Islet precursor cell (in vitro differentiated cells): ENCODE data around the gene KIFAP3.
A peak's percentile ranks its signal among the peaks of the same experiment; 100 is the strongest.
"Not testable (repeated sequence)": the region's sequence is repeated elsewhere in the genome, so short reads cannot be mapped to it uniquely, and the experiment has no call there.

Source experiments
- DNase-seq: peaks from one replicate; pipeline ENCODE4 v3.0.0-alpha.2; 2018

KIFAP3 gene

DNA sequence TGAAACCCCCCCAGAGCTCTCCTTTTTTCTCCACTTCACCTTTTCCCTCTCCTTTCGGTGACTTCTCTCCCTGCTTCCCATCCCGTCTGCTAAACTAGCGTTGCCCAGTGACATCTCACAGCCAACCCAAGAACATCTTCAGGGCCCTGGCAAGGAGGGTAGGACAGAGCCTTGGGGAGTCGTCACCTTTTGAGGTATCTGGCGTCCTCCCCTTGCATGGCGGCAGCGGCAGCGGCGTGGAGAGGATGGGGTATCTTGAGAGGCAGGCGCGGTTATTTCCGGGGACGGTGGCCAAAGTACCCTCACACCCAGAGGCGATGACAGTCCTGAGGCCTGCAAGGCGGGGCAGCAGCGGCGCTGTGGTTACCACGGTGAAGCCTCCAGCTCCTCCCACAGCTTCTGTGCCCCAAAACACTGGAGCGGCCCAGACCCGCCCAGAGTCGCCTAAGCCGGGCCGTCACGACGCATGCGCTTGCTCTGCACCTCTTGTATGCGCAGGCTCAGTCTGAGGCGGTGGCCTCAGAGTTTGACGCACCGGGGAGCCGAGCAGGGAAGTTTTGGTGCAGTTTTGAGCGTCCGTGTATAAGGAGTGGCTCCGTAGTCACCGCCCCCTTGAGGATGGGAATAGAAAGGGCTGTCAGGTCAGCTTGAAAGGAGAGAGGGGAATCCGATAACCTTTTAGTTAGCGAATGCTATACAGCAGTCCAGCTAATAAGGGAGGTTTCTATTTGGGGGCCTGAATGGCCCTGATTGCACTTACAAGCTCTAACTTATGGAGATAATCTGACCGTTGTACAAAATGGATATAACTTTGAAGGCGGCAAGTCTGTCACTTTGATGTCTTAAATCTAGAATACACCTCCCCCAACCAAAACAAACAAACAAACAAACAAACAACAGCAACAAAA is at the start of gene KIFAP3:
TSS of gene KIFAP3 (minus strand) at position 446 of the 908 bp plus-strand sequence. CDS start at position 218, 228 bp downstream.
- DNase-seq, result peak; percentile 100

DNA sequence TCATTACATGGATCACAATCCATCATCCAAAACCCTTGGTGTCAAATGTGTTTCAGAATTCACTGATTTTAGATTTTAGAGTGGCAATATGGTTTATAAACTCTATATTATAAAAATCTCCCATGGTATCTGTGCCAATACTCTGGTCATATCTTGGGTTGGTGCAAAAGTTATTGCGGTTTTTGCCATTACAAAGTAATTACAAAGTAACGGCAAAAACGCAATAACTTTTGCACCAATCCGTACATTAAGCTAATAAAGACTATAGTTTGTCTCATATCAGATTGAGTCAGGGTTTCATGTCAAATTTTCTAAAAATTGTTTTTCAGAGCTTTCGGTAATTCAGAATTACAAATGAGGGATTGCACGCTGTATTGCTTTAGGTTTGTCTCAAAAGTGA is 47.9 kb upstream of the KIFAP3 start:
- DNase-seq, result no peak

DNA sequence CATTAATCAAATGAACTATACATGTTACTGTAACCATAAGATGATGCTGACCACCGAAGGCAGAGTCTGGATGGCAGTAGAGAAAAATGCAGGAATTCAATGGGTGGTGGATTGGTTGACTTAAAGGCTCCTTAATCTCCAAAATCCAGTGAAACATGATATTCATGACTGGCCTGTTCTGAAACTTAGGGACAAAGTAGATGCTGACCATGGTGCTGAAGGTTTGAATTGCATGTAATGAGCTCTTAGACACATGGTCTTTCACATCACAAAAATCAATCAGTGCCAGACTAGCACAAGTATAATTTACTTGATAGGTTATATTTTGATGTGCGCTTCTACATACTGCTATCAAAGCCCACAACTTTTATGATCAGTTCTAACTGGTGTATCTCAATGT is 40.4 kb upstream of the KIFAP3 start:
- DNase-seq, result no peak

DNA sequence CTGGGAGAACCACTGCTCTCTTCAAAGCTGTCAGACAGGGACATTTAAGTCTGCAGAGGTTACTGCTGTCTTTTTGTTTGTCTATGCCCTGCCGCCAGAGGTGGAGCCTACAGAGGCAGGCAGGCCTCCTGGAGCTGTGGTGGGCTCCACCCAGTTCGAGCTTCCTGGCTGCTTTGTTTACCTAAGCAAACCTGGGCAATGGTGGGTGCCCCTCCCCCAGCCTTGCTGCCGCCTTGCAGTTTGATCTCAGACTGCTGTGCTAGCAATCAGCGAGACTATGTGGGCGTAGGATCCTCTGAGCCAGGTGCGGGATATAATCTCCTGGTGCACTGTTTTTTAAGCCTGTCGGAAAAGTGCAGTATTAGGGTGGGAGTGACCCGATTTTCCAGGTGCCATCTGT is 38.6 kb upstream of the KIFAP3 start:
- not testable (repeated sequence) for DNase-seq

DNA sequence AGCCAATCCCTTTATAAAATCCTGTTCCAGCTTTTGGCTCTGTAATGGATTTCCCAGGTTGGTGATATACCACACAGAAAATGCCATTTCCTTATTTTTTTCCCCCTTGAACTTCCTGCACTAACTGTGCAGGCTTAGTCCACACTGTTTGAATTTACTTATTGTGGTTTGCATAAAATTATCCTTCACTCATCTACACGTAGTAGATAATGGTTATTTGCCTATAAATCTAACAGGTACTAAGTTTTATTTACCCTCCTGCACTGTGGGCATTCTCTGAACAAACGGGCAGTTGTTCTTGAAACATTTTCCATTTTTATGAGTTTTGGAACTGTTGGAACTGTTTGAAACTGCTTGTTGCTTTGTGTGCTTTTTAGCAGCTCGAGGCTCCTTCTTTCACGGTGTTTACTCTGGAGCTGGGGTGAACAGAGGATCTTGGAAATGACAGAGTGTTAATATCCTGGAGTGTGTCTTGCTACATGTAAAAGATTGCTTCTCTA is 23.0 kb upstream of the KIFAP3 start:
- DNase-seq, result no peak

DNA sequence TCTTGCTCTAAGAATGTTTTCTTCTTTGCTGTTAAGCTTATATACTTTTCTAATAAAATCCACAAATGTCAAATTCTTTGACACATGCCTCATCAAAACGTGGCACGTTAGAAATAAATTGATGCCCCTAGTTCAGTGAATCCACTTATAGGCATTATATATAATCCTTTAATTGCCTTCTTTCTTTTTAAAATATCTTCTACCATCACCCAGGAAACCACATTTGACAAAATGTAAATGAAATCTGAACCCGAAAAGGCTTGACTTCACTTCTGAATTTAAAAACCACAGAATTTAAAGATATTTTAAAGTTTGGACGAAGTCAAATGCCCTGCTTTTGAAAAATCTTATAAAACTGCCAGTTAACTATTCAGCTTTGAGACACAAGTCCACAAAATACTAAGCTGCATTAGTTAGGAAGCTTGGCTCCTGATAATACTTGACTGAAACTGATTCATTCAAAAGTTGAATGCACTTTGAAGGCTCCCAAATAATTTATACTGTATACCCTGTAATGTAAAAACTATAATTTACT is 22.4 kb upstream of the KIFAP3 start:
- DNase-seq, result no peak

DNA sequence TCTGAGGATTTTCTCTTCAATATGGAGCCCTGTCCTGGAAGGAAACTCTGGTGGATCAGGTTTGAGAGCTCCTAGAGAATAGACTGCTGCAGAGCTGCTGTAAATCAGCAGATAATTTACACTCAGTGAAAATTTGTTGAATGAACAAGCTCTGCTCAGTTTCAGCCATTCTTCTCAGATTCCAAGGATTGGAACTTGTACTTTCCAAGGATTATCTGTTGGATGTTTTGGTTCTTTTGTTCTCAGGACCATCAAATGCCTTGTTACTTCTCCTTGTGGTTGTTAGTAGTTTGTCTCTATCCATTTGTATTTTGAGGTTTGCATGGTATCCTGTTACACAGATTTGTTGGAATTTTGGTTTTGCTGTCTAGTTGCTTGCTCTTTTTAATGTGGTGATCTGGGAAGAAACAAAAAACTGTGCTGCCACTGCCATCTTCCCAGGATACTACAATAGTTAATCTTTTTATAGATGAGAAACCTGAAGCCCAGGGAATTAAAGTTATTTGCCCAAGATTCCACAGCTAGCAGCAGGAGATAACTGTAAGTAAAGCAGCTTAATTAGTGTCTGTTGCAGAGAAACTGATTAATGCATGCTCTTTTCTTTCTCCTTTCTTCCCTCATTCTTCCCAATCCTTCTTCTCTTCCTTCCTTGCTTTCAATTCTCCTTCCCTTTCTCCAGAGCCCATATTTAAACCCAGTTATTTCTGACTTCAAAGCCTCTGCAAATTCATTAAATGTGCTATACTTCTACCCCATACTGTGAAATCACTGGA is 21.7 kb upstream of the KIFAP3 start:
- no peak for DNase-seq

DNA sequence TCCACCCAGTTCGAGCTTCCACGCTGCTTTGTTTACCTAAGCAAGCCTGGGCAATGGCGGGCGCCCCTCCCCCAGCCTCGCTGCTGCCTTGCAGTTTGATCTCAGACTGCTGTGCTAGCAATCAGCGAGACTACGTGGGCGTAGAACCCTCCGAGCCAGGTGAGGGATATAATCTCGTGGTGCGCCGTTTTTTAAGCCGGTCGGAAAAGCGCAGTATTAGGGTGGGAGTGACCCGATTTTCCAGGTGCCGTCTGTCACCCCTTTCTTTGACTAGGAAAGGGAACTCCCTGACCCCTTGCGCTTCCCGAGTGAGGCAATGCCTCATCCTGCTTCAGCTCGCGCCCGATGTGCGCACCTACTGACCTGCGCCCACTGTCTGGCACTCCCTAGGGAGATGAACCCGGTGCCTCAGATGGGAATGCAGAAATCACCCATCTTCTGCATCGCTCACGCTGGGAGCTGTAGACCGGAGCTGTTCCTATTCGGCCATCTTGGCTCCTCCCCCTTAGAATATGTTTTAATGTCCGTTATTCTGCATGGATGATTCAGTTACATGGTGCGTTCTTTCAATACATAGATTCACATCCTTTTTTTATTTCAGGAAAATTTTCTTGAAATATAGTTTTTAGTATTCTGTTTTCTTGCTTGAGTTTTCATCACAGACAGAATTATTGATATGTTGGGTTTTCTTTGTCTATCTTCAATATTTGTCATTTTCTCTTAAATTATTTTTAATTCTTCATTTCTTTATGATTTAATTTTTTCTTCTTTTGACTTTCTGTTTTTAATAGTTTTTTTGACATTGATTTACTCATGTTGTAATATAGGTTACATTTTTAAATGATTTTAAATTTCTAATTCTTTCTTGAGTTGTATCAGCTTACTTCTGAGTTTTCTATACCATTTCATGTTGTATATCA is 20.5 kb upstream of the KIFAP3 start:
- DNase-seq, result not testable (repeated sequence)

DNA sequence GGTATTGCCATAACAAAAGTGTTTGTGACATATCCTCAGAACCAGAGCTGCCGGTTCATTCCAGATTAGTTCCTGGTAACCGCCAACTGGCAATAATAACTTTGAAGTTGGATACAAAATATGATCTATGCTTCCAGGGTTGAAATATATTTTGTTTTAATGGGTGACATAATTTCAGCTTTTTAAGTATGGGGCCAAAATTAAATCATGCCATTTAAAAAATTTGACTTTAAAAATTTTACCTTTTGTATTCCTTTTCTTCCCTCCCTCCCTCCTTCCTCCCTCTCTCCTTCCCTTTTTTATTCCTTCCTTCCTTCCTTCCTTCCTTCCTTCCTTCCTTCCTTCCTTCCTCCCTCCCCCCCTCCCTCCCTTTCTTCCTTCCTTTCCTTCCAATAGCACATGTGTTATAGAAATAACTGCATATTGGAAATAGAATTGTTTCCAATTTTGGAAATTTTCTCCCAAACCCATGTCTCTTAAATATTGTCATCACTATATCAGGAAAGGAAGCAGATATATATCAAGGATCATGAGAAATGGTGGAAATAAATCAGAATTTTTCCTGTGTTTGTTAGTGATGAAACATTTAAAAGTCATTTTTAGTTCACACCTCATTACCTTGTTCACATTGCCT is 12.0 kb upstream of the KIFAP3 start:
- DNase-seq, result no peak

DNA sequence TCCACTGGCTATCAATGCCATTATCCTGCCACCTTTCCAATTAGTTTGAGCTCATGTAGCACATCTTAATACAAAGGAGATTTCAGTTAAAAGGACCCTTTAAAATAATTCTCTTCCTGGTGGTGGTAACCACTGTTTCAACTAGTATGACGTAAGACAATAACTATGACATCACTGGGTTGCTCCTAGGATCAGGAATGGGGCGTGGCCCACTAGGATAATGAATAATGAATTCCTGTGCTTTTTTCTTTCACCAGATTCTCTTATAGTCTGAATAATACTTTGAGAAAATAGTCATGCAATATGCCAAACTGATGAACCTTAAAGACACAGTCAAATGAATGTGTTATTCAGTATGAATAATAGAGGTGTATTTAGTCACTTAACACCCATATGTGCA is 10.6 kb upstream of the KIFAP3 start:
- no peak for DNase-seq

DNA sequence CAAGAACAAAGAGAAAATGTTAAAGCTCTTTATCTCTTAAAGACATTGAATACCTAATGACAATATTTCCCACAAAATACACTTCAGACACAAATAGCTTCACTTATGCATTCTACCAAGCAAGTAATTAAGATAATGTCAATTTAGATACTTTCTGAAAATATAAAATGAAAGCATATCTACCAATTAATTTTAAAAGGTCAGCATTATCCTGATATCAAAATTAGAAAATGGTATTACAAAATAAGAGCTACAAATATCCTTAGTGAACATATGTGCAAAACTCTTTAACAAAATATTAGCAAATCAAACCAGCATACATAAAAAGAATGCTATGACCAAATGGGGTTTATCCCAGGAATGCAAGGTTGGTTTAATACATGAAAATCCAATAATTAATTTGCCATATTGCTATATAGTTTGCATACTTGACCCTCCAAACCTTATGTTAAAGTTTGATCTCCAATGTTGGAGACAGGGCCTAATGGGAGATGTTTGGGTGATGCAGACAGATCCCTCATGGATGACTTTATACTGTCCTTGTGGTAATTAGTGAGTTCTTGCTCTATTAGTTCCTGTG is 4.2 kb upstream of the KIFAP3 start:
- DNase-seq, result no peak

DNA sequence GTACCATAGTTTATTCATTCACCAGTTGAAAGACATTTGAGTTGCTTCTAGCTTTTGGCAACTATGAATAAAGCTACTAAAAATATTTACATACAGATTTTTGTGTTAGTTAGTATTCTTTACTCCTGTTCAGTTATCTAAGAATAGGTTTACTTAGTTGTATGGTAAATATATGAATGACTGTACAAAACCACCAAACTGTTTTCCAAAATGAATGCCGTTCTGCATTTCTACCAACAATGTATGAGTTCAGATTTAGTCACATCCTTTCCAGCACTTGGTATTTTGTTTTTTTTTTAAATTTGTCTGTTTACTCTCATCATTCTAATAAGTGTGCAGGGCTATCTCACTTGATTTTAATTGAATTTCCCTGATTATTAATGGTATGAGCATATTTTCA is 3.4 kb upstream of the KIFAP3 start:
- DNase-seq, result no peak

DNA sequence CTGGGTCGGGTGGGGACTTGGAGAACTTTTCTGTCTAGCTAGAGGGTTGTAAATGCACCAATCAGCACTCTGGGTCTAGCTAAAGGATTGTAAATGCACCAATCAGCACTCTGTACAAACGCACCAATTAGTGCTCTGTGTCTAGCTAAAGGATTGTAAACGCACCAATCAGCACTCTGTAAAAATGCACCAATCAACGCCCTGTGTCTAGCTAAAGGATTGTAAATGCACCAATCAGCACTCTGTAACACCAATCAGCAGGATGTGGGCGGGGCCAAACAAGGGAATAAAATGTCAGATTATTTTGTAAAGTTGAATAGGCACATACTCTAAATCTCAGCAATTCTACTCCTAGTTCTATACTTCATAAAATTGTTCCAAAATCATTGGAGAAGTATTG is 2.5 kb upstream of the KIFAP3 start:
- DNase-seq, result not testable (repeated sequence)

DNA sequence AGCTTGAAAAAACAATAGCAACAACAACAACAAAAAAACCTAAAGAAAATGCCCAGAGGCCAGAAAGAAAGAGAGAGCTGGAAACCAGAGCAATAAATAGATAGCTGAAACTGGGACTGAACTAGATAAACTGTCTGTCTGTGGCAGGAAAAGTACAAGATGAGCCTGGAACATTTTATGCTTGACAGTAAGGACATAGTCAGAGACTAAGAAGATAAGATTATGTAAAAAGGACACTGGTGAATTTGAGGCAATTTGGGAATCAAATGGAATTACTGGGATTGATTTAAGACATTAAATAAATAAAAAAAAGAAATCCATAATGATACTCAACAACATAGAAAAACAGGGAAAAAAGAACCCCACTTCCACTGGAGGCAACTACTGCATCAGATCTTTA is 1.7 kb upstream of the KIFAP3 start:
- DNase-seq, result no peak

DNA sequence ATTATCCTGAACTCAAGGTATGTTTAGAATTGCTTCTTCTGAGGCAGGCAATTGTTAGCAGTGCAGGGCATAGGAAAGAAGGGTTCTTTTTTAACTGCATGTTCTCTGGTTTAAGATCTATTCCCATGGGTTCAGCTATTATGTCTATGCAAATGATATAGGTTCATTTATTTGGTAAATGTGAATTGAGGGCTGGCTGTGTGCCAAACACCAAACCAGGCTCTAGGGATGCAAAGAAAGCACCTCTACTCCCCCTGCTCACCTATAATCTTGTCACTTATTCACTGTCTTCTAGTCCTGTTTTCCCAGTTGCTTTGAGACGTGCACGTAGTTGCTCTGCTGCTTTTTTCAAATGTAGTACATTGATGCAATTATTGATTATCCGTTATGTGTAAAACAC is 691 bp upstream of the KIFAP3 start:
- DNase-seq, result no peak

DNA sequence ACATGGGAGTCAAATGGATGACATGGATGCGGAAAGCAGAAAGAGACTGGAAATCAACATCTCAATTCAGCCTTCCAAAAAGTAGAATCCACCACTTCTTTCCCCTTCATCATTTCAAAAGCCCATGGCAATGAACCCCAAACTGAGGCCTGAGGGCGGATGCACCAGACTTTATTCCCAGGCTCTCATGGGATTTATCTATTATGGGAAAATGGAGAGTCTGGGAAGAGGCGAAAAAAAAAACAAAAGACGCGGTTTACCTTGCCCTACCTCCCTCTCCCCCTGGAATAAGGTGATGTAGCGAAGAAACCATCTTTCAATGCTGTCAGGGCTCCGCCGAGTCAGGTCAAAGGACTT is 624 bp downstream of the KIFAP3 start:
- no peak for DNase-seq

DNA sequence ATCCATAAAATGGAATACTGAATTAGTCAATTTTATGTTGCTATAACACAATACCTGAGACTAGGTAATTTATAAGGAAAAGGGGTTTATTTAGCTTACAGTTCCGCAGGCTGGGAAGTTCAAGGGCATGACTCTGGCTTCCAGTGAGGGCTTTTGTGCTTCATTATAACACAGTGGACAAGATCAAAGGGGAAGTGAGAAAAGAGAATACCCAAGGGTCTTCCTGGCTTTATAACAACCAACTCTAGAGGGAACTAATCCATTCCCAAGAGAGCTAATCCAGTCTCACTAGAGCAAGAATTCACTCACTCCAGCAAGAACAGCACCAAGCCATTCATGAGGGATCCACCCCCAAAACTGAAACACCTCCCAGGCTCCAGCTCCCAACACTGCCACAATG is 3.1 kb downstream of the KIFAP3 start:
- DNase-seq, result no peak

DNA sequence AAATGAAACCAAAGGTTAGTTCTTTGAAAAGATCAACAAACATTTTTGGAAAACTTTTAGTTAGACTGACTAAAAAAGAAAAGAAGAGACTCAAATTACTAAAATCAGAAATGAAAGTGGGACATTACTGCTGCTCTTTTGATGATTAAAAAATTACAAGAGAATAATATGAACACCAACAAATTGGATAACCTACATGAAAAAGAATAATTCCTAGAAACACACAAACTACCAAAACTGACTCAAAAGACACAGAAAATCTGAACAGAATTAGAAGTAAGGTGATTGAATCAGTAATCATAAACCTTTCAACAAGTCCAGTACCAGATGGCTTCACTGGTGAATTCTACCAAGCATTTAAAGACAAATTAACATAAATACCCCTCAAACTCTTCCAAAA is 5.6 kb downstream of the KIFAP3 start:
- no peak for DNase-seq

DNA sequence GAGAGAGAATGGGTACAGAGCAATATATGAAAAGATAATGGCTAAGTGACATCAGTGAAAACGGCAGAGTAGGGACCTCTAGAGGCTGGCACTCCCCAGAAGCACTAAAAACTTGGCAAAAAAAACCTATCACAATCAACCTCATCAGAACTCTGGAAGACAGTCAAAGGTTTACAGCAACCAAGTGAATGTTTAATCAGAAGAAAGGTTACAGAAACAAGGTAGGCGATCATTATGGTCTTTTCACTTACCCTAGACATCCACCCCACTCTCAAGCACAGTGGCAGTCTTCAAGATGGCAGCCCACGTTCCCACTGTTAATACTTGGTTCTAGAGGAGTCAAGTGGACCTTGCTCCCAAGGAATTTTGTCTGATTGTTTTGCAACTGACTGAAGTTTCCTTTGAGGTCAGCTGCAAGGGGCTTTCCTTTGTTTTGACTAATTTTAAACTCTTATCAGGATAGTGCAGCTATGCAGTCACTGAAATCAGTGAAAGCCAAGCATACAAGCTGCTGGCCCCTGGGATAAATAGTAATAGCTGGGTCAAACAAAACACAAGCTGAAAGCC is 7.2 kb downstream of the KIFAP3 start:
- DNase-seq, result no peak

DNA sequence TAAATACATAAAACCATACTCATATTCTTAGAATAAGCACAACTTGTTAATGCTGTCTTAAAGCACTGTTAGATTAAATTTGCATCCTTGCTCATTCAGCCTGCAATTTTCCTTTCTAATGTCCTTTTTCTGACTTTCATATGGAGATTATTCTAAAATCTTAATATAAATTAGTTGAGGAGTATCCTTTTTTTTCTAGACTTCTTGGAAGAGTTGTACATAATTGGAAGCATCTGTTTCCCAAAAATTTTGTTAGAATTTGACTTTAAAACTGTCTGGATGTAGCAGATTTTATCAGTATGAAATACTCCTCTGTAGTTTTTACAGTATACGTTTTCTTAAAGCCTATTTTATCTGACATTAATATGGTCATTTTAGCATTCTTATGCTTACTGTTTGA is 9.7 kb downstream of the KIFAP3 start:
- no peak for DNase-seq

DNA sequence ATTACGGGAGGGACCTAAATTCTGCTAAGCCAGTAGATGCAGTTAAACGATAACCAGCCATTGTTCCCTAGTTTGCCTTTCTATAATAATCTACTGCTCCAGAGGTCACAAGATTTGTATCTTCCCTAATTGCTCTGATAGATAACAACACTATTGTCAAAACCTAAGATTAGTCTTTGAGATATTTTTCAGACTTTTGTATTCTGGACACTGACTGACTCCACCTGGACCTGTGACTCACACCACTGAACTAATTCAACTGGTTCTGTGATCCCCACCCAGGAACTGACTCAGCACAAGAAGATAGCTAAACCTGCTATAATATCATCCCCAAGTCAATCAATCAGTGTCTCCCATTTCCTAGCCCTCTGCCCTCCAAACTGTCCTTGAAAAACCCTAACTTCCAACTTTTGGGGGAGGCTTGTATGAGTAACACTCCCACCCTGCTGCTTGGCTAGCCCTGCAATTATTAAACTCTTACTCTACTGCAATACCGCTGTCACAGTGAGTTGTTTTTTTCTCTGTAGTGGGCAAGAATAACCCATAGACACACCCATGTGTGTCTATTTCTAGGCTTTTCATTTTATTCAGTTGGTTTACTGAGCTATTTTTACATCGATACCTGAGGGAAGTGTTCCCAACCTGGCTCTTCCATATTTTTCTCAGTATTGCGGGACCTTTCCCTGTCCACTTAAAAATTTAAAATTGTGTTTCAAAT is 11.2 kb downstream of the KIFAP3 start:
- peak; percentile 58 for DNase-seq
